ENCODE results near the gene LAMA4. TPM values are rescaled to one million over a fixed set of nuclear protein-coding genes. Genes with fewer than 3 reads are reported as not detected.

LAMA4 gene
- total RNA-seq, 1 experiment from 2014 or later = 89.9 TPM

GRCh38 chr6:112223070-112223861, 31.1 kb downstream of the LAMA4 start:
- CTCF ChIA-PET = no interaction called here
- H3K4me3 Mint-ChIP-seq (ENCODE audit: low read depth, unreplicated experiment) = no peak overlapping the region
- no peaks in the 10 kb centered on the region for H3K27me3 Mint-ChIP-seq (ENCODE audit: unreplicated experiment)
- TF ChIP-seq CTCF (IDR thresholded peaks at IDR 0.05; ENCODE audit: unreplicated experiment) = no peak
- no peak overlapping the region for H3K27ac Mint-ChIP-seq (ENCODE audit: unreplicated experiment)
- BruUV-seq (replicated peaks) = no TSS peak
- intact Hi-C loops (cut with micrococcal nuclease; ENCODE audit: unreplicated experiment) = no loop called here
- peaks cover 15% of the 10 kb centered on the region for H3K36me3 Mint-ChIP-seq (ENCODE audit: insufficient read depth, unreplicated experiment)
- no peak for DNase-seq
- H3K4me1 Mint-ChIP-seq (ENCODE audit: low read depth, unreplicated experiment) = peaks cover 61% of the 10 kb centered on the region
- H3K9me3 Mint-ChIP-seq (ENCODE audit: low read depth, unreplicated experiment) = no peaks in the 10 kb centered on the region

DNA sequence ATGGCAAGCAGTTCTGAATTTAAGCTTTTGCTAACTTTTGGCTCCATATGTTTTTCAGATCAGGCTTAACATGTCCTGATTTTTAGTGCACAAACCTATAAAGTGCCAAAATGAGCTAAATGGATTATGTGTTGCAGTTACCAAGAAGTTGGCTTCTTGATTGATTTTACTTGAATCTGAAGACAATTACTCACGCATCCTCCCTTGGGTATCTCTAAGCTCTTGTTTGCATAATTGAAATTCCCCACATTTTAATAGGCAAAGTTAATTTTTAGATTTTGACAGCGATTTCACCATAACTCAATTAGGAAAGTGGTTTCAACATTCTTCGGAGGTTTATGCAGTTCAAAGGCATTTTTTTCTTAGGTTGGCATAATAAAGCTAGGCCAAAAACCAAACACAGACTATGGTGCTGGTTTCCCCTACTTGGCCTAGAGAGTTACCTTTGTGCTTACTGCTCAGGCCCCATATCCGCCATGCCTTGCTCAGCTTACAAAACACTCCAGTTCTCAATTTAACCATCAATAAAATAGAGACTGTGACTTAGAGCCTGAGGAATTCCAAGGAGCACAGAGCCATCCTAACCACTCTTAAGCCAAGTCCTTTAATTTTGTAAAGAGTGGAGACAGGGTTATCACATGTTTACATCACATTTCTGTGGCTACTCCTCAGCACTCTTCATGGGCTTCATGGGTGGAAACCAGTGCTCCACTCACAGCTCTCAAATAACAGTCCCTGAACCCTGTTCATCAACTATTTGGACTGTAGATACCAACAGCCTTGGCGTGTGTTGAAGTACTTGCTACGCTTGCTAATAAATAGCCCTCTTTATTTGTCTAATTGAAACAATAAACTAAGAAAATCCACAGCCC, 32.1 kb downstream of the LAMA4 start:
- intact Hi-C loops (cut with micrococcal nuclease; ENCODE audit: unreplicated experiment) = no loop called here
- H3K27me3 Mint-ChIP-seq (ENCODE audit: unreplicated experiment) = no peaks in the 10 kb centered on the region
- H3K27ac Mint-ChIP-seq (ENCODE audit: unreplicated experiment) = peak overlapping the region; percentile 47
- TF ChIP-seq CTCF (IDR thresholded peaks at IDR 0.05; ENCODE audit: unreplicated experiment) = no peak
- CTCF ChIA-PET = interaction anchor here (0.5 to 1.2 kb wide), 2 partner anchors 76 to 95 kb away, joined by 4 to 5 read pairs; no protein-coding TSS in a partner anchor
- no peak for DNase-seq
- no peak overlapping the region for H3K4me3 Mint-ChIP-seq (ENCODE audit: low read depth, unreplicated experiment)
- H3K4me1 Mint-ChIP-seq (ENCODE audit: low read depth, unreplicated experiment) = peaks cover 61% of the 10 kb centered on the region
- peaks cover 13% of the 10 kb centered on the region for H3K36me3 Mint-ChIP-seq (ENCODE audit: insufficient read depth, unreplicated experiment)
- H3K9me3 Mint-ChIP-seq (ENCODE audit: low read depth, unreplicated experiment) = no peaks in the 10 kb centered on the region
- BruUV-seq (replicated peaks) = no TSS peak

DNA sequence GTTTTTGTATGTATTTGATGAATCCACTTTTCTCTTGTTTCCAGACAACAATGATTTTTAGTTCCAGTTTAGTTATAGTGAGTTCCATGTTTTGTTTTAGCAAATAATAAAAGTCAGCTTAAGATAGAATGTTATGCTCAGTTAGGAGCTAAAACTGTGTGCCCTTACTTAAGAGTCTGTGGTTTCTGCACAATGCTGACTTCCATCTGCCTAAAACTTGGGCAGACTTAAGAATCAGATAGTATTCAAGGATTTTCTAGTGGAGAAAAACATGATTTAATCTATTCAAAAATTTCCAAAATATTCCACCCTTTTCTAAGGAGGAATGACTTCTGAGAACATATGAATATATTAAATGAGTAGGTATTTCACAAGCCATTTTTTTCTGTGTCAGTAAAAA, 32.8 kb downstream of the LAMA4 start:
- H3K4me1 Mint-ChIP-seq (ENCODE audit: low read depth, unreplicated experiment) = peaks cover 63% of the 10 kb centered on the region

More for the DNA sequence above, 32.8 kb downstream of the LAMA4 start:
- Mint-ChIP-seq H3K36me3 (ENCODE audit: insufficient read depth, unreplicated experiment) (peaks cover 13% of the 10 kb centered on the region), H3K4me3 (ENCODE audit: low read depth, unreplicated experiment) (no peak overlapping the region), H3K9me3 (ENCODE audit: low read depth, unreplicated experiment) (no peaks in the 10 kb centered on the region), H3K27me3 (ENCODE audit: unreplicated experiment) (no peaks in the 10 kb centered on the region), H3K27ac (ENCODE audit: unreplicated experiment) (no peak overlapping the region)
- no peak for DNase-seq
- no TSS peak for BruUV-seq (replicated peaks)
- no peak for TF ChIP-seq CTCF (IDR thresholded peaks at IDR 0.05; ENCODE audit: unreplicated experiment)
- CTCF ChIA-PET = interaction anchor here (1.2 kb wide), 1 partner anchor 76 kb away, joined by 4 read pairs; no protein-coding TSS in a partner anchor
- intact Hi-C loops (cut with micrococcal nuclease; ENCODE audit: unreplicated experiment) = no loop called here
